Activated CD4-positive, alpha-beta memory T cell treated with anti-CD3 and anti-CD28 coated beads, Interleukin-2, amount 10 ng/mL, durations not matched to agents 7 days and 5 days (primary cell): ENCODE data around the gene SHISA9. TPM values are rescaled to one million over a fixed set of nuclear protein-coding genes. Genes with fewer than 3 reads are reported as not detected.

Experiments used
- CTCF ChIA-PET: fragments of 350-600 bp; sonication (Branson Sonifier 250); formaldehyde crosslinking; loops from one replicate; lab custom pipeline; 2021; ENCODE audit warnings: antibody characterized with exemption, inconsistent platforms; lab: Charles Lee
- POLR2A ChIA-PET: fragments of 350-600 bp; sonication (Branson Sonifier 250); formaldehyde crosslinking; loops from one replicate; lab custom pipeline; 2021; ENCODE audit warnings: antibody characterized with exemption; lab: Charles Lee
- DNase-seq: peaks from one replicate; pipeline ENCODE4 v3.0.0-alpha.2; 2020
- H3K27ac Mint-ChIP-seq: one replicate; pipeline ENCODE4 v1.8.0; 2021; ENCODE audit warnings: mild to moderate bottlenecking, mixed read lengths
- H3K27me3 Mint-ChIP-seq: one replicate; pipeline ENCODE4 v1.8.0; 2021; ENCODE audit warnings: mixed read lengths
- H3K36me3 Mint-ChIP-seq: one replicate; pipeline ENCODE4 v1.8.0; 2021; ENCODE audit warnings: low read depth, mixed read lengths
- H3K4me1 Mint-ChIP-seq: one replicate; pipeline ENCODE4 v1.8.0; 2021; ENCODE audit warnings: mixed read lengths
- H3K4me3 Mint-ChIP-seq: one replicate; pipeline ENCODE4 v1.8.0; 2021; ENCODE audit warnings: mild to moderate bottlenecking, mixed read lengths
- H3K9me3 Mint-ChIP-seq: one replicate; pipeline ENCODE4 v1.8.0; 2021; ENCODE audit warnings: mixed read lengths
- total RNA-seq, 2 experiments: library from RNA; stranded (reverse); gene quantifications; one replicate each; pipeline ENCODE4 v1.2.3, GENCODE V29; 2021

Gene SHISA9
- total RNA-seq, 2 experiments from 2014 or later = 0.08 TPM; not detected in 1

DNA sequence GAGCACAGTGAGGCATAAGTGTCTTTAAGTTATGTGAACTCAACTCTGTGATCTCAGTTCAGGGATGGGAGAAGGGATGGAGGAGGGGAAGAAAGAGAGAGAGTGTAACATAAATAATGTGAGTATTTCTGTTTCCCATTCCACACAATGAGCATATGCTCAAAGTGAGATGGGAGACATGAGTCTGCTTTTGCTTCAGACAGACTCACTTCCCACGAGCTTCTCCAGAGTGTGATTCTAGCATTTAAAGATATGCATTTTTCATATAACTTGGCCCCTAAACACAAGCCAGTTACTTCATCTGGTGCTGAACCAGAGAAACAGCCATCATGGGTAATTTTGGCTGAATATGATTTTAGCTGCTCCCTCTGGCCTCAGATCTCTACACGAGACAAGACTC, 35.0 kb downstream of the SHISA9 start:
- no peak for DNase-seq
- Mint-ChIP-seq H3K4me3 (no peak overlapping the region), H3K27me3 (no peaks in the 10 kb centered on the region), H3K27ac (no peak overlapping the region), H3K36me3 (no peaks in the 10 kb centered on the region), H3K9me3 (peaks cover 7% of the 10 kb centered on the region), H3K4me1 (no peaks in the 10 kb centered on the region)
- POLR2A ChIA-PET = no interaction called here
- CTCF ChIA-PET = no interaction called here

DNA sequence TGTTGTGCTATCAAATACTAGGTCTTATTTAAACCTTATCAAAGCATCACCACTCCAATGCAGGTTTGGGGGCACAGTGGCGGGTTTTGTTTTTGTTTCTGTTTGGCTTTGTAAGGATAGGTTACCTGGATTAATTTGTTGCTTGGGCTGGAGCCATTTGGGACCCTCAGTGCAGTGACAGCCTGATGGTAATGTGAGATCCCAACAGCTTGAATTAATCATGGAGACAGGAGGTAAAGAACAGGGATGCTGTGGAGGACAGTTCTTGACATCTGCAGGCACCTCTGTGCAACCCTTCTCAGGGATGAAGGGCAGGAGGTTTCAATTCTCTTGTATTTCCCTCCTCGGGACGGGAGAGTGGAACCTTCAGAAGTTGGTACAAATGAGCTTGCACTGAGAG, 40.5 kb downstream of the SHISA9 start:
- Mint-ChIP-seq H3K27ac (no peak overlapping the region), H3K4me1 (no peaks in the 10 kb centered on the region), H3K36me3 (no peaks in the 10 kb centered on the region), H3K9me3 (peaks cover 8% of the 10 kb centered on the region), H3K27me3 (no peaks in the 10 kb centered on the region), H3K4me3 (no peak overlapping the region)
- no peak for DNase-seq
- ChIA-PET CTCF (no interaction called here), POLR2A (no interaction called here)

DNA sequence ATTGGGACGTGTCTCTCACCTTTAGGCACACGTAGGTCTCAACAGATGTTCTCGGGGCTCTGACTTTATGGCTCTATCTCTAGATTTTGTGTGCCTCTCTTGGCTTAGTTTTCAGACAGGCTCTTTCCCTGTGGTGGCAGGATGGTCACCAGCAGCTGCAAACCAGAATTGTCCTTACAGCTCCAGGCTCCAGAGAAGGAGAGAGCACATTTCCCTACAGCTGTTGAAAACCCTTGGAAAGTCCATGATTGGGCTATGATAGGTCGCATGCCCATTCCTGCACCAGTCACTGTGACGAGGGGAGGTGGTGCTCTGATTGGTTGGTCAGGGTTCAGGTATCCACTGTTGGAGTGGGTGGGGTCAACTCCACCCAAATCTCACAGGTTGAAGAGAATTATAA, 41.5 kb downstream of the SHISA9 start:
- H3K27me3 Mint-ChIP-seq = no peaks in the 10 kb centered on the region
- H3K27ac Mint-ChIP-seq = no peak overlapping the region
- no peaks in the 10 kb centered on the region for H3K36me3 Mint-ChIP-seq
- no peak overlapping the region for H3K4me3 Mint-ChIP-seq
- CTCF ChIA-PET = no interaction called here
- POLR2A ChIA-PET = no interaction called here
- H3K4me1 Mint-ChIP-seq = no peaks in the 10 kb centered on the region
- peaks cover 10% of the 10 kb centered on the region for H3K9me3 Mint-ChIP-seq
- no peak for DNase-seq

DNA sequence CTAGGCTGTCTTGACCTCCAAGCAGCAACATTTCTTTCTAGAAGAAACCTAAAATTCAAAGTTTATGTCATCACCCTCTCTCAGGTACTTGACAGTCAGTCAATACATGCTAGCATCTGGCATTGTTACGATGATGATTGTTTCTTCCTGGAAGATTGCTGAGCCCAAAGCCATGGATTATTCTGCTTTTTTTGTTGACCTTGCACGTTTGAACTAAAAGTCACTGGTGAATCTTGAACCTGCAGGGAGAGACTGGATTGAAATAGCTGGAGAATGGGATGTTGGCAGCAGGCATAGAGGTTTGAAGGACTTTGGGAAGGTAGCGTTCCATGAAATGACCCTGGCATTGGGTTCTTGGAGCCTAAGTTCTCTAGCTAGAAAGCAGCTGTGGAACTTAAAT, 42.9 kb downstream of the SHISA9 start:
- H3K27ac Mint-ChIP-seq = no peak overlapping the region
- H3K4me1 Mint-ChIP-seq = no peaks in the 10 kb centered on the region
- ChIA-PET CTCF (no interaction called here), POLR2A (no interaction called here)
- no peaks in the 10 kb centered on the region for H3K27me3 Mint-ChIP-seq
- no peak for DNase-seq
- no peaks in the 10 kb centered on the region for H3K36me3 Mint-ChIP-seq
- H3K4me3 Mint-ChIP-seq = no peak overlapping the region
- H3K9me3 Mint-ChIP-seq = peaks cover 8% of the 10 kb centered on the region

DNA sequence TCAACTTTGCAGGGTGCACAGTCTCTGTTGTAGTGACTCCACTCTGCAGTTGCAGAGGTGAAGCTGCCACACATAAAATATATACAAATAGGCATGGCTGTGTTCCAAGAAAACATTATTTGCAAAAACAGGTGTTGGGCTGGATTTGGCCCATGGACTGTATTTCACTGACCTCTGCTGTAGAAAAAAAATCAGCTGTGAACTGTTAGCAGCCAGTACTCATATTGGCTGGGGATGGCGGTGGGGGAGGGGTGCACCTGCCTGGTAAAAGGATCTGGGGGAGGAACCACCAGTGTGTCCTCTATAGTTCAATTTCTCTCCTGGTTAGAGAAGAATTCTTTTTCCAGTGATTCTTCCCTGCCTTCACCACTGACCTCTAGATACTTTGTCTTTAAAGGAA, 50.0 kb downstream of the SHISA9 start:
- no peaks in the 10 kb centered on the region for H3K27me3 Mint-ChIP-seq
- H3K36me3 Mint-ChIP-seq = no peaks in the 10 kb centered on the region
- no peak overlapping the region for H3K4me3 Mint-ChIP-seq
- no peaks in the 10 kb centered on the region for H3K4me1 Mint-ChIP-seq
- no peak overlapping the region for H3K27ac Mint-ChIP-seq
- ChIA-PET POLR2A (no interaction called here), CTCF (no interaction called here)
- DNase-seq = no peak
- H3K9me3 Mint-ChIP-seq = peaks cover 8% of the 10 kb centered on the region

DNA sequence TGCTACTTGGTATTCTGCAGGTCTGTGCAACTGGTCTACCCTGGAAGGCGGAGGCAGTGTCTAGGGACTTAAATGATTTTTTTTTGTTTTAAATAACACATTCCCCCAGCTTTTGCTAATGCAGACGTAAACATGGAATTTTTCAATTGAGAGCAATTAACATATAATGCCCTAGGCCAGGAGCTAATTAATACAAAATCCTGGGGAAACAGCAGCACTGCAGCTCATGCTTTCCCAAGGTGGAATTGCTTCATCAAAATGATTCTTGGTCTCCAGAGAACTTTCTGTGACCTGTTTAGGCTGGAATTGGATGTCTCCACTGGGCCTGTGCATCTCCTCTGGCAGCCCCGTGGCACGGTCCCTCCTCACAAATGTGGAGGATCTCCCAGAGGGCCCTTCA, 50.6 kb downstream of the SHISA9 start:
- CTCF ChIA-PET = no interaction called here
- no peaks in the 10 kb centered on the region for H3K4me1 Mint-ChIP-seq
- POLR2A ChIA-PET = no interaction called here
- DNase-seq = no peak
- H3K4me3 Mint-ChIP-seq = no peak overlapping the region
- H3K27me3 Mint-ChIP-seq = no peaks in the 10 kb centered on the region
- no peaks in the 10 kb centered on the region for H3K36me3 Mint-ChIP-seq
- no peak overlapping the region for H3K27ac Mint-ChIP-seq
- peaks cover 7% of the 10 kb centered on the region for H3K9me3 Mint-ChIP-seq

DNA sequence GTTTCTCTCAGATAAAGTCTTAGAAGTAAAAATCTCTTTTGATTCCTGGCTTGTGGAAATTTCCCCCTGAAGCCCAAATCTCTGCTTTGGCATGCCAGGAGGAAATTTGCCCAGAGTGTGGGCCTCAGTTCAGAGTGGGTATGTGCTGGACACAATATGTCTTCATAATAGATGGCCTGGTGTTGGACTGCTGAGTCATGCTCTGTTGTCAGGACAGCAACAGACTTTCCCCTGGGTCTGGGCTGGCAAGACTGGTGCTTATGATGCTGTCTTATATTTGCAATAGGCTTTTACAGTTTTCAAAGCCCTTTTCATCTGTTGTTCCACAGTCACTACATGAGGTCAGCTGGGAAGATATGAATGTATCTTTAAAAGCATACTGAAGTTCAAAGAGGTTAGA, 57.0 kb downstream of the SHISA9 start:
- CTCF ChIA-PET = no interaction called here
- no peaks in the 10 kb centered on the region for H3K4me1 Mint-ChIP-seq
- POLR2A ChIA-PET = no interaction called here
- H3K36me3 Mint-ChIP-seq = no peaks in the 10 kb centered on the region
- DNase-seq = no peak
- H3K27me3 Mint-ChIP-seq = no peaks in the 10 kb centered on the region
- no peak overlapping the region for H3K27ac Mint-ChIP-seq
- H3K9me3 Mint-ChIP-seq = no peaks in the 10 kb centered on the region
- H3K4me3 Mint-ChIP-seq = no peak overlapping the region

DNA sequence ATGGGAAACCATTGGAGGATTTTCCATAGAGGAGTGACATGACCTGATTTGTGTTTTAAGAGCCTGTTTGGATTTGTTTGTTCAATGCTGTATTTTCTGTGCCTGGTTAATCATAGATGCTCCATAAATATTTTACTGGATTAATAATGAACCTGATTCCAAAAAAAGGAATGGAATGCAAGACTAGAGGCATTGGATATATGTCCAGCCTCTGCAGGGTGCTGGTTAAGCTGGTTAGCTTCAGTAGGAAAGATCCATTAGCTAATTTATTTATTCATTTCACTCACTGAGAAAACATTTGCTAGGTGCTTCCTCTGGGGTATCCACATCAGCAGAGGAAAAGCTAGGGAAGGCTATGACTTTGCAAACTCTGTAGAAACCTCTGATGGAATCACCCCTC, 57.7 kb downstream of the SHISA9 start:
- no peaks in the 10 kb centered on the region for H3K36me3 Mint-ChIP-seq
- no peak overlapping the region for H3K27ac Mint-ChIP-seq
- ChIA-PET POLR2A (no interaction called here), CTCF (no interaction called here)
- H3K27me3 Mint-ChIP-seq = no peaks in the 10 kb centered on the region
- H3K4me3 Mint-ChIP-seq = no peak overlapping the region
- H3K4me1 Mint-ChIP-seq = no peaks in the 10 kb centered on the region
- H3K9me3 Mint-ChIP-seq = no peaks in the 10 kb centered on the region
- no peak for DNase-seq

DNA sequence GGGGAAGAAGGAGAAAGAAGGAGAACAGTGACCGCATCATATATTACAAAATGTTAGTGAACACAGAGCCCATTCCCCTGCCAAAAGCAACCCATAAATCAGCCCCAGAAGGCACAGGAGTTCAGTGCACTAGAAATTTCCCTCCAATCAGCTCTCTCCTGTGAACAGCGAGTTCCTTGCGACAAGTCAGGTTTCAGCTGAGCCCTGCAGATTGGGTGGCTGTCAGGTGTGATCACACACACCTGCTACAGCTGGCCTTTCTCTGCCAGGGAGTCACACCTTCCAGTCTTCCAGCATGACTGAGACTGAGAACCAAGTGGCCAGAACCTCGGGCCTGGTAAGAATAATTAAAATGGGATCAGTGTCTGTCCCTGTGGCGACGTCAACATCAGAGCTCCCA, 60.2 kb downstream of the SHISA9 start:
- H3K4me3 Mint-ChIP-seq = no peak overlapping the region
- no peaks in the 10 kb centered on the region for H3K9me3 Mint-ChIP-seq
- no peaks in the 10 kb centered on the region for H3K27me3 Mint-ChIP-seq
- no peaks in the 10 kb centered on the region for H3K4me1 Mint-ChIP-seq
- CTCF ChIA-PET = no interaction called here
- H3K36me3 Mint-ChIP-seq = no peaks in the 10 kb centered on the region
- H3K27ac Mint-ChIP-seq = no peak overlapping the region
- POLR2A ChIA-PET = no interaction called here
- DNase-seq = no peak

DNA sequence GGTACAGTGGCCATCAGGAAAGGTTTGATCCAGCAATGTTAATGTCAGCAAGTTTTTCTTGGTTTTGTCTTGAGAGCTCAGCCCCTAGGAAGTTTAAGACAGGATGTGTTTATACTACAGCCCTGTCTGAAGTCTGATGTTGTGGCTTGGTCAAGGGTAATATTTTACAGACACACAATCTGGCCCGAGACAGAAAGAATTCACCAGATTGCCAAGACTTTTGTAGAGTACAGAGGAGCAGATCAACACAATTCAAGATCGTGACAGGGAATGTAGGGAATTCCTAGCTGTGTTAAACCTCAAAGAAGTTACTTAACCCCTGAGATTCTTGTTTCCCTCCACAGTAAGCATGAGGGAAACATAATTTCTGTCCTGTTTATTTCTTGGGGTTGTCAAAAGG, 63.1 kb downstream of the SHISA9 start:
- no peaks in the 10 kb centered on the region for H3K27me3 Mint-ChIP-seq
- DNase-seq = no peak
- POLR2A ChIA-PET = no interaction called here
- no peak overlapping the region for H3K27ac Mint-ChIP-seq
- no peak overlapping the region for H3K4me3 Mint-ChIP-seq
- no peaks in the 10 kb centered on the region for H3K4me1 Mint-ChIP-seq
- CTCF ChIA-PET = no interaction called here
- H3K36me3 Mint-ChIP-seq = no peaks in the 10 kb centered on the region
- H3K9me3 Mint-ChIP-seq = no peaks in the 10 kb centered on the region

DNA sequence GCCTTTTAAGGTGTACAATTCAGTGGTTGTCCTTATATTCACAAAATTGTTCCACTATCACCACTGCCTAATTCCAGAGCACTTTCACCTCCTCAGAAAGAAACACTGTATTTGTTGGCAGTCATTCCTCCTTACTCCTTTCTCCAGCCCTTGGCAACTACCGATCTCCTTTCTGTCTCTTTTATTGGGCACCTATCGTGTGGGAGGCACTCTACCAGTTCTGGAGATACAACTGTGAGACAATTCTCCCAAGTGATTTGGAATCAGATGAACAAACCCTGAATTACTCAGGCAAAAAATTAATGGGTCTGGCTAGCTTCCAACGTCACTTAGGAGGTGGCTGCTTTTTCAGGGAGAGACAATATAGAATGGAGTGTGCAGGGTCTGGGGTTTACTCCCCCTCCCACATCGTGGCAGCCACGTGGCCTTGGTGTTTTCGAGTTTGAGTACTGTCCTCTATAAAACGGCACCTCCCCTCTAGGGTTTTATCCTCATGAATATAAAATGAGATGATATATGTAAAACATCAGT, 63.9 kb downstream of the SHISA9 start:
- Mint-ChIP-seq H3K4me1 (no peaks in the 10 kb centered on the region), H3K27ac (no peak overlapping the region), H3K27me3 (no peaks in the 10 kb centered on the region), H3K36me3 (no peaks in the 10 kb centered on the region), H3K4me3 (no peak overlapping the region), H3K9me3 (no peaks in the 10 kb centered on the region)
- ChIA-PET POLR2A (no interaction called here), CTCF (no interaction called here)
- no peak for DNase-seq

DNA sequence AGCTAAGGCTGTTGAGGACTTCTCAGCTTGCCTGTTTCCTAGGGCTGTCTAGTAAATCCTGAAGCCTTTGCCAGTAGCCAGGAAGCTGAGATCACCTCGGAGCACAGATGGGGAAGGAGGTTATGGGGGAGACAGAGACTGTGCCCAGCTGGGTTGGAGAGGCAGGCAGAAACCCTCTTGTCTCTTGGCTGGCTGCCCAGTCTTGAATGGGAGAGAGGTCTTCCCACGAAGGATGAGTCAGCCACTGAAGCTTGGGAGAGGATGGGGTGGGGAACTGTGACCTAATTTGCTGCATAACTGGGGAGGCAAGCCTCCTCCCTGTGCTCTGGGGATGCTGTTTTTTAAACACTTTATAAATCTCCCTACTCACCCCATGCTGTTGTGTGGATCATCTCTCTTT, 69.8 kb downstream of the SHISA9 start:
- H3K27ac Mint-ChIP-seq = no peak overlapping the region
- no peak overlapping the region for H3K4me3 Mint-ChIP-seq
- ChIA-PET CTCF (no interaction called here), POLR2A (interaction anchor here (1.0 kb wide), 1 partner anchor 9 kb away, joined by 3 read pairs; no protein-coding TSS in a partner anchor)
- no peak for DNase-seq
- no peaks in the 10 kb centered on the region for H3K27me3 Mint-ChIP-seq
- H3K9me3 Mint-ChIP-seq = no peaks in the 10 kb centered on the region
- no peaks in the 10 kb centered on the region for H3K36me3 Mint-ChIP-seq
- no peaks in the 10 kb centered on the region for H3K4me1 Mint-ChIP-seq

DNA sequence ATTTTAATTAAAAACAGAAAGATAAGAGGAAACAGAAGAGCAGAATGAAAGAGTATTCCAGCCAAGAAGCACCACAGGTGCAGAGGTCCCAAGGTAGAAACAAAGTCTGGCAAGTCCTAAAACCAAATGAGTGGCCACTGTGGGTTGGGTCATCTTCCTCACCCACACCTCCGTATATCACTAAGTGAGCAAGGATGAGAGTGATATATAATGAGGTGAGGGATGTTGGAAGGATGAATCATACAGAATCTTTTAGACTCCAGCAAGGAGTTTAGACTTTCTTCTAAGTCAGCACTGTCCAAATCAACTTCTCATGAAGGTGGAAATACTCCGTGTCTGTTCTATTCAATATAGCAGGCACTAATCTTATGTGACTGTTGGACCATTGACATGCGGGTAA, 70.8 kb downstream of the SHISA9 start:
- no peaks in the 10 kb centered on the region for H3K9me3 Mint-ChIP-seq
- CTCF ChIA-PET = no interaction called here
- no peaks in the 10 kb centered on the region for H3K4me1 Mint-ChIP-seq
- H3K27me3 Mint-ChIP-seq = no peaks in the 10 kb centered on the region
- no peak for DNase-seq
- POLR2A ChIA-PET = no interaction called here
- no peak overlapping the region for H3K27ac Mint-ChIP-seq
- no peaks in the 10 kb centered on the region for H3K36me3 Mint-ChIP-seq
- H3K4me3 Mint-ChIP-seq = no peak overlapping the region

DNA sequence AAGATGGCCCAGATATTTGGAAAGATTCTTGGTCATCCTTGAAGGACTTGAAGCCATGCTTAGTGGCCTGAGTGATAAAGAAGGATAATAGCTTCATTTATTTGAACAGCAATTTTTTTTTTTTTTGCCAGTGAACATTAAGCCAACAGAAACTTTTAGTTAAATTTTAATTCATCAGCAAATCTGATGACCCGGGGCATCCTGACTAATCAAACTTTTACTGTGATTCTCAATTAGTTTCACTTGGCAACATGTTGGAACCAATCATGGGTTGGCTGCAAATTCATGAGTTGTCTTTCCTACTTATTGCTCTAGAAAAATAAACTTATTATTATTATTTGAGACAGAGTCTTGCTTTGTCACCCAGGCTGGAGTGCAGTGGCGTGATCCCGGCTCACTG, 74.4 kb downstream of the SHISA9 start:
- Mint-ChIP-seq H3K4me3 (no peak overlapping the region), H3K9me3 (no peaks in the 10 kb centered on the region), H3K27me3 (no peaks in the 10 kb centered on the region), H3K27ac (no peak overlapping the region), H3K36me3 (no peaks in the 10 kb centered on the region), H3K4me1 (no peaks in the 10 kb centered on the region)
- POLR2A ChIA-PET = no interaction called here
- CTCF ChIA-PET = no interaction called here
- DNase-seq = no peak

DNA sequence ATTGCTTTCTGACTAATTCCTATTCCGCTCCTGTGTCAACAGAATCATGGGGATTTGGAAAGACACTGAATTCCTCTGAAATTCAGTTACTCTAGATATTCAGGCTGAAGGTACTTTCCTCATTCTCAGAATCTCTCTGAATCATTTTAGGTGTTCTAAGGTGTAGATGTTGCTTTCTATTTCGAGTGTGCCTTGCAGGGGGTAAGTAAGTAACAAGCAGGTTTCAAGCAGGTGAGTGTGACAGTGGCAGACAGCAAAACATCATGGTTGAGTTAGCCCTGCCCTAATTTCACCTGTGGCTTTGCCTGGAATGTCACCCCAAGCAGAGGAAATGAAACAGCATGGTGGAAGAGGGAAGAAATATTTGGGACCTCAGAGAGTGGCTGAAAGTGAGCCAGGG, 75.1 kb downstream of the SHISA9 start:
- Mint-ChIP-seq H3K4me3 (no peak overlapping the region), H3K27ac (no peak overlapping the region), H3K36me3 (no peaks in the 10 kb centered on the region), H3K4me1 (no peaks in the 10 kb centered on the region), H3K27me3 (no peaks in the 10 kb centered on the region), H3K9me3 (no peaks in the 10 kb centered on the region)
- ChIA-PET POLR2A (no interaction called here), CTCF (no interaction called here)
- DNase-seq = no peak
